Duodenal mucosa (tissue), 2 donors: ENCODE results near the gene CD164L2.
"Not testable (repeated sequence)": the region's sequence is repeated elsewhere in the genome, so short reads cannot be mapped to it uniquely, and the experiment has no call there.

Experiments used
- H3K27ac ChIP-seq: one replicate; pipeline ENCODE4 v1.7.0; 2013; ENCODE audit warnings: low read depth, low read length
- H3K27me3 ChIP-seq, 2 donors: one replicate each; pipeline ENCODE4 v1.7.0; 2013; ENCODE audit warnings: low read length in 2 of 2, control low read depth in 1 of 2; ENCODE audit not compliant: insufficient read depth in 2 of 2, control insufficient read depth in 1 of 2
- H3K36me3 ChIP-seq, 2 donors: one replicate each; pipeline ENCODE4 v1.7.0; 2013; ENCODE audit warnings: low read length in 2 of 2, control low read depth in 1 of 2; ENCODE audit not compliant: insufficient read depth in 2 of 2, control insufficient read depth in 1 of 2
- H3K4me1 ChIP-seq, 2 donors: one replicate each; pipeline ENCODE4 v1.7.0; 2013; ENCODE audit warnings: low read length in 2 of 2, control low read depth in 1 of 2; ENCODE audit not compliant: insufficient read depth in 2 of 2, control insufficient read depth in 1 of 2
- H3K4me3 ChIP-seq, 2 donors: one replicate each; pipeline ENCODE4 v1.7.0; 2013; ENCODE audit warnings: low read length in 2 of 2, low read depth in 1 of 2
- H3K9ac ChIP-seq, 2 donors: one replicate each; pipeline ENCODE4 v1.7.0; 2013; ENCODE audit warnings: low read length in 2 of 2, low read depth in 1 of 2
- H3K9me3 ChIP-seq, 2 donors: one replicate each; pipeline ENCODE4 v1.7.0; 2013; ENCODE audit warnings: low read length in 2 of 2, control low read depth in 1 of 2; ENCODE audit not compliant: control insufficient read depth in 1 of 2

The CD164L2 gene

DNA sequence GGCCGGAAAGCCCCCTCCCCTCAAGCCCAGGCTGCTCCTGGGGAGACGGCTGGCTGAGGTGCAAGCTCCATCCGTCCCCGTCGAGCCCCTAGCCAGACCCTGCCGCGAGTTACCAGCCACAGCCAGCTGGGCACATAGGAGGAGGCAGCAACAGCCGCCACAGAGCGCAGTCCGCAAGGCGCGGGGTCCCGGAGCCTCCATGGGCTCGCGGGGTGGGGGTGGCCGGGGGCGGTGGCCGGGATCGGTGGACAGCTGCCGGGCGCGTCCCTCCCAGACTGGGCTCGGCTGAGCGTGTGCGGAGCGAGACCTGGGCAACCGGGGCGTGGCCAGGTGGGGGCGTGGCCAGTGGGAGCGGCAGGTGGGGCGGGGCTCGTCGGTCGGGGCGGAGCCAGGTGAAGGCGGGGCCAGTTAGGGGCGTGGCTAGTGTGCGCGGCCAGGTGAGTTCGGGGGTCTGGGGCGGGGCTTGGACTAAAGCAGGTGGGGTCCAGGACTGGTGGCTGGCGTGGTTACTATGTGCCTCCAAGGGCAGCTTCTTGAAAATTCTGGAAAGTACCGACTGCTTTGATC is at the start of gene CD164L2:
CD164L2 (minus strand) TSS at position 295 of the 567 bp plus-strand sequence; CDS start at position 201, 94 bp downstream.
- no peaks in the 10 kb centered on the region for H3K4me1 ChIP-seq
- no peaks in the 10 kb centered on the region for H3K9me3 ChIP-seq
- H3K4me3 ChIP-seq, result no peak within 1 kb of the TSS
- H3K27me3 ChIP-seq, result peaks cover 0 to 8% of the 10 kb centered on the region in 2 donors
- H3K9ac ChIP-seq, result no peak within 1 kb of the TSS
- no peaks in the 10 kb centered on the region for H3K36me3 ChIP-seq
- H3K27ac ChIP-seq, result no peak within 1 kb of the TSS

GRCh38 chr1:27432725-27433124 is 49.6 kb upstream of the CD164L2 start:
- H3K27me3 ChIP-seq, H3K4me3 ChIP-seq, H3K9ac ChIP-seq, H3K9me3 ChIP-seq, H3K27ac ChIP-seq: not testable (repeated sequence)
- Histone ChIP-seq H3K4me1 (peaks cover 44 to 69% of the 10 kb centered on the region in 2 donors), H3K36me3 (peaks cover 0 to 11% of the 10 kb centered on the region in 2 donors)

- peaks cover 7 to 21% of the 10 kb centered on the region in 2 donors for H3K36me3 ChIP-seq
- H3K27me3 ChIP-seq, result no peaks in the 10 kb centered on the region
- H3K4me3 ChIP-seq, result no peak overlapping the region
- peaks cover 37 to 58% of the 10 kb centered on the region in 2 donors for H3K4me1 ChIP-seq
- H3K9ac ChIP-seq, result no peak overlapping the region
- H3K9me3 ChIP-seq, result no peaks in the 10 kb centered on the region
- no peak overlapping the region for H3K27ac ChIP-seq
Measured at GRCh38 chr1:27431601-27431940, 48.4 kb upstream of the CD164L2 start.

DNA sequence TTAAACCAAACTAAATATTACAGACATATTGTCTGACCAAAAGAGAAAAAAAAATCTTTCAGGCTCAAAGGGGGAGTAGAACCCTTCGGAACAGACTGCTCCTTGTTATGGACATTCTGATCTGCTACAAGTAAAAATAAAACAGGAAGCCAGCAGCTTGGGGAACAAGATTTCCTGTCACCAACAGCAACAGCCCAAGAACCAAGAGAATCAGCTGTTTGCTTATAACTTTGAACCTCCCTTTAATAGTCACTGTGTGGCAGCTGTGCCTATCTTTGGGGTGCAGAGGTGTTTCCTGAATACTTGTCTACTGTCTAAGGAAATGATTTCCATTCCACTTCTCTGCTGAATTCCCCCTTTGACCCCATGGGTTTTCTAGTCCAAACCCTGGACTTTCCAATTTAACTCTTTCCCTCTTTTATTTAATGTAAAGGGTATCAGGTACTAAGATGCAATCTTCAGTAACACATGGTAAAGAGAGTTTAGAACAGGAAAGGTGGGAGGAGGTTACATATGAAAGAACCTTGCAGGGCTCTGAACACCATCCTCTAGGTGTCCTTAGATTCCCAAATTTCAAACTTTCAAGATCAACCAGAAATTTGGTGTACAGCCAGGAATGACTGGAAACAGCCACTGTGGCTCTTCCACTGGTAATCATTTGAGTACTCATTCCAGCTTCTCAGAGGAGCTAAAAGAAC is 47.9 kb upstream of the CD164L2 start:
- H3K4me1 ChIP-seq, result peaks cover 32 to 53% of the 10 kb centered on the region in 2 donors
- H3K27ac ChIP-seq, result no peak overlapping the region
- H3K36me3 ChIP-seq, result peaks cover 7 to 21% of the 10 kb centered on the region in 2 donors
- no peak overlapping the region for H3K9ac ChIP-seq
- H3K27me3 ChIP-seq, result no peaks in the 10 kb centered on the region
- H3K9me3 ChIP-seq, result no peaks in the 10 kb centered on the region
- no peak overlapping the region for H3K4me3 ChIP-seq

DNA sequence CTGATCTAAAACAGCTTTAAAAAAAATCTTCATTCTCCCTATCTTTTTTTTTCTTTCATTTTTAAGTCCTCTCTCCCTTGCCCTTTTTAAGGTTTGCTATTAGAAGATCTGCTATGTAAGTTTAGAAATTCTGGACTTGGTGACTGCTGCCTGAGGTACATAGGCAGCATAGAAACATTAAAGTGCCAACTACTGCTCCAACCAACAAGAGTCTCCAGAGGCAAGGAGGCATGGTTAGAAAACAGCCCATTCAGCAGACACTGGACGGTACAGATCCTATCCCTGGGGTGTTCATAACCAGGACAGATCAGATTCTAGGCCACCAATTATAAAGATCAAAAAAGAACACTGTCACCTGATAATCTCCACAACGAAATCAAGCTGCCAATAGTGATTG is 45.9 kb upstream of the CD164L2 start:
- Histone ChIP-seq H3K27me3 (no peaks in the 10 kb centered on the region), H3K36me3 (peaks cover 7 to 21% of the 10 kb centered on the region in 2 donors), H3K27ac (peak overlapping the region; percentile 4), H3K9me3 (no peaks in the 10 kb centered on the region), H3K4me3 (no peak overlapping the region), H3K9ac (no peak overlapping the region), H3K4me1 (peaks cover 19 to 36% of the 10 kb centered on the region in 2 donors)

GRCh38 chr1:27428316-27429028 is 45.3 kb upstream of the CD164L2 start:
- H3K36me3 ChIP-seq, result peaks cover 7 to 21% of the 10 kb centered on the region in 2 donors
- H3K4me1 ChIP-seq, result peaks cover 18 to 30% of the 10 kb centered on the region in 2 donors
- no peak overlapping the region for H3K27ac ChIP-seq
- H3K9ac ChIP-seq, result no peak overlapping the region
- H3K9me3 ChIP-seq, result no peaks in the 10 kb centered on the region
- no peaks in the 10 kb centered on the region for H3K27me3 ChIP-seq
- no peak overlapping the region for H3K4me3 ChIP-seq

GRCh38 chr1:27427816-27428315 is 44.7 kb upstream of the CD164L2 start:
- H3K9me3 ChIP-seq, result no peaks in the 10 kb centered on the region
- no peak overlapping the region for H3K9ac ChIP-seq
- H3K27ac ChIP-seq, result no peak overlapping the region
- peaks cover 18 to 26% of the 10 kb centered on the region in 2 donors for H3K4me1 ChIP-seq
- no peaks in the 10 kb centered on the region for H3K27me3 ChIP-seq
- no peak overlapping the region for H3K4me3 ChIP-seq
- peaks cover 7 to 21% of the 10 kb centered on the region in 2 donors for H3K36me3 ChIP-seq

DNA sequence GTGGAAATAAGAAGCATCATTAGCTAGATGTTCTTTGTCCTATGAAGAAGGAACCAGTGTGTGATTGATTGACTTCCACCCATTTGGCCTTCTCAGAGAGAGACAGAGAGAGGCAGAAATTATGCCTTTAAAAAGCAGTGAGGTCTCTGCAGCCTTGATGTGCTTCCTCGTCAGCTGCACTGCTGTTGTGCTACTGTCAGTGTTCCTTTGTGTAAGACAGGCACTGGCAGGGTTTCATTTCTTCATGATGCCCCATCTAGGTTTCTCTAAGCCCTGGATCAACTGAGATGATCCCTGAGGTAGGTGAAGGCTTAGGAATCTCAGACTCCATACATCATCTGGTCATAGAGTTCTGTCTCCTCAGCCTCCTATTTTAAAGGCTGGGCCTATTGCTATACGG is 44.2 kb upstream of the CD164L2 start:
- H3K9me3 ChIP-seq, result no peaks in the 10 kb centered on the region
- no peak overlapping the region for H3K4me3 ChIP-seq
- no peak overlapping the region for H3K27ac ChIP-seq
- no peaks in the 10 kb centered on the region for H3K27me3 ChIP-seq
- H3K4me1 ChIP-seq, result peaks cover 18 to 26% of the 10 kb centered on the region in 2 donors
- no peak overlapping the region for H3K9ac ChIP-seq
- H3K36me3 ChIP-seq, result peaks cover 7 to 21% of the 10 kb centered on the region in 2 donors

DNA sequence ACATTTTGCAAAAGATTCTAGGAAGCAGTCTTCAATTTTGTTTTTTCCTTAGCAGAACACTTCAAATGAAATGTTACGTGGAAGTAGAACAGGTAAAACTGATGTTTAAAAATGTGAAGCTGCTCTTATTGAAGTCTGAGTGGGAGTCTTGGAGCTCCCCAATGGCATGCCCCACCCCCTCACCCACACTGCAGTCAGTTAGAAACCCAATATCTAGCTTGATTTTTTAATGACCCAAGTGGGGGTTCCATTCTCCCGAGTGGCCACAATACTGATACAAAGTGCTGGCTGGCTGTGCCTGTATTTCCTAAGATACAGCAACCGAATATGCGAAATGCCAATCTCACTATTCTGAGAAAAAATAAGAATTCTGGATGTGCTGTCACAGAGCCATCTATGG is 40.6 kb upstream of the CD164L2 start:
- no peaks in the 10 kb centered on the region for H3K27me3 ChIP-seq
- no peaks in the 10 kb centered on the region for H3K9me3 ChIP-seq
- no peak overlapping the region for H3K4me3 ChIP-seq
- H3K27ac ChIP-seq, result no peak overlapping the region
- H3K4me1 ChIP-seq, result peaks cover 8 to 11% of the 10 kb centered on the region in 2 donors
- H3K9ac ChIP-seq, result no peak overlapping the region
- H3K36me3 ChIP-seq, result peaks cover 7 to 26% of the 10 kb centered on the region in 2 donors
